Suprapubic skin (tissue), 3 donors: ENCODE results near the gene KCNIP3.

Experiments
- EP300 ChIP-seq: sonication (generic); formaldehyde crosslinking; IDR thresholded peaks from one replicate; pipeline ENCODE4 v1.6.1; 2017; ENCODE audit warnings: antibody characterized with exemption
- POLR2A ChIP-seq, 2 donors: fragments of 450-650 bp; IDR thresholded peaks; one replicate each; pipeline ENCODE4 v1.6.1; 2017; ENCODE audit warnings: antibody characterized with exemption in 2 of 2, mild to moderate bottlenecking in 2 of 2, moderate library complexity in 2 of 2
- TF ChIP-seq, protein P1 (sequence below), 2 donors: fragments of 200-600 bp in 1 of 2; fragments of 450-650 bp in 1 of 2; sonication (generic) in 1 of 2; IDR thresholded peaks; one replicate each; pipeline ENCODE4 v1.5.1; 2016 to 2019; ENCODE audit warnings: antibody characterized with exemption in 2 of 2, mild to moderate bottlenecking in 1 of 2, moderate library complexity in 1 of 2

GRCh38 chr2:95337829-95338228, 40.7 kb downstream of the KCNIP3 start:
- TF ChIP-seq, protein P1, sequence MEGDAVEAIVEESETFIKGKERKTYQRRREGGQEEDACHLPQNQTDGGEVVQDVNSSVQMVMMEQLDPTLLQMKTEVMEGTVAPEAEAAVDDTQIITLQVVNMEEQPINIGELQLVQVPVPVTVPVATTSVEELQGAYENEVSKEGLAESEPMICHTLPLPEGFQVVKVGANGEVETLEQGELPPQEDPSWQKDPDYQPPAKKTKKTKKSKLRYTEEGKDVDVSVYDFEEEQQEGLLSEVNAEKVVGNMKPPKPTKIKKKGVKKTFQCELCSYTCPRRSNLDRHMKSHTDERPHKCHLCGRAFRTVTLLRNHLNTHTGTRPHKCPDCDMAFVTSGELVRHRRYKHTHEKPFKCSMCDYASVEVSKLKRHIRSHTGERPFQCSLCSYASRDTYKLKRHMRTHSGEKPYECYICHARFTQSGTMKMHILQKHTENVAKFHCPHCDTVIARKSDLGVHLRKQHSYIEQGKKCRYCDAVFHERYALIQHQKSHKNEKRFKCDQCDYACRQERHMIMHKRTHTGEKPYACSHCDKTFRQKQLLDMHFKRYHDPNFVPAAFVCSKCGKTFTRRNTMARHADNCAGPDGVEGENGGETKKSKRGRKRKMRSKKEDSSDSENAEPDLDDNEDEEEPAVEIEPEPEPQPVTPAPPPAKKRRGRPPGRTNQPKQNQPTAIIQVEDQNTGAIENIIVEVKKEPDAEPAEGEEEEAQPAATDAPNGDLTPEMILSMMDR (IDR thresholded peaks at IDR 0.05), result no peak
- TF ChIP-seq EP300 (no peak), POLR2A (IDR thresholded peaks at IDR 0.05) (no peak)
